HEK293T (cell line): ENCODE data around the gene SLC25A3.

ENCODE experiments used
- FOXA1 ChIP-seq: fragments of 450-650 bp; IDR thresholded peaks from 2 replicates; pipeline ENCODE4 v1.6.1; 2016; ENCODE audit warnings: mild to moderate bottlenecking
- NFRKB ChIP-seq: fragments of 450-650 bp; IDR thresholded peaks from 2 replicates; pipeline ENCODE4 v1.6.1; 2016; ENCODE audit warnings: mild to moderate bottlenecking, moderate library complexity
- SP1 ChIP-seq: fragments of 450-650 bp; IDR thresholded peaks from 2 replicates; pipeline ENCODE4 v1.6.1; 2017
- TARDBP ChIP-seq: fragments of 450-650 bp; IDR thresholded peaks from 2 replicates; pipeline ENCODE4 v1.6.1; 2016
- ZNF384 ChIP-seq: fragments of 450-650 bp; IDR thresholded peaks from 2 replicates; pipeline ENCODE4 v1.6.1; 2016

GRCh38 chr12:98606359-98606988 lies 13.0 kb downstream of the SLC25A3 start:
- no peak for TF ChIP-seq SP1
- no peak for TF ChIP-seq TARDBP
- no peak for TF ChIP-seq NFRKB
- TF ChIP-seq ZNF384 = no peak
- TF ChIP-seq FOXA1 = no peak
